Stomach (tissue), 4 donors: ENCODE results near the gene SDR9C7.

Experiments
- CTCF ChIP-seq, 7 experiments: fragments of 450-650 bp in 4 of 7; fragments of 200-600 bp in 3 of 7; sonication (generic) in 3 of 7; IDR thresholded peaks; one replicate each; pipeline ENCODE4 v1.5.1; 2016 to 2019; ENCODE audit warnings: antibody characterized with exemption in 7 of 7, control low read depth in 2 of 7, mild to moderate bottlenecking in 1 of 7
- EP300 ChIP-seq: sonication (generic); formaldehyde crosslinking; IDR thresholded peaks from one replicate; pipeline ENCODE4 v1.6.1; 2017; ENCODE audit warnings: antibody characterized with exemption
- POLR2A ChIP-seq, 4 donors: fragments of 450-650 bp; IDR thresholded peaks; one replicate each; pipeline ENCODE4 v1.6.1; 2016; ENCODE audit warnings: antibody characterized with exemption in 4 of 4, control low read depth in 2 of 4, mild to moderate bottlenecking in 1 of 4, moderate library complexity in 1 of 4
- POLR2AphosphoS5 ChIP-seq, 3 donors: sonication (generic); formaldehyde crosslinking; IDR thresholded peaks; one replicate each; pipeline ENCODE4 v1.6.1; 2016; ENCODE audit warnings: antibody characterized with exemption in 3 of 3

GRCh38 chr12:56930241-56930640 is 4.0 kb downstream of the SDR9C7 start:
- TF ChIP-seq CTCF (IDR thresholded peaks at IDR 0.05) (no peak), POLR2AphosphoS5 (IDR thresholded peaks at IDR 0.05) (no peak), POLR2A (IDR thresholded peaks at IDR 0.05) (no peak), EP300 (no peak)
